Measurements from ENCODE around the gene STUM. TPM values are rescaled to one million over a fixed set of nuclear protein-coding genes. Genes with fewer than 3 reads are reported as not detected.

STUM gene
- total and polyA plus RNA-seq, 2 of the 8 experiments (the other 6 are each of a cell fraction or from before 2014, with no cell fraction given) = 0.76 to 1.2 TPM

GRCh38 chr1:226541631-226542622 is 6.6 kb upstream of the STUM start:
- FAIRE-seq = no peak
- DNase-seq (ENCODE audit: low read depth in 1 of 2, low spot score in 2 of 2) = no peak
- no peak overlapping the region for H4K5ac ChIP-seq (ENCODE audit: insufficient read length, low read depth, low read length)
- H3K27ac ChIP-seq (ENCODE audit: low read depth, low read length) = no peak overlapping the region
- no peak overlapping the region for H2BK20ac ChIP-seq (ENCODE audit: low read length)
- H3K9ac ChIP-seq (replicated peaks in 1 of 4; ENCODE audit: extremely low read depth in 1 of 4, low read depth in 3 of 4, low read length in 3 of 4) = no peak overlapping the region
- no peak overlapping the region for H2BK120ac ChIP-seq (replicated peaks; ENCODE audit: low read depth, low read length)
- no peaks in the 10 kb centered on the region for H3K23me2 ChIP-seq (ENCODE audit: low read depth, low read length)
- no peak overlapping the region for H3K18ac ChIP-seq (ENCODE audit: extremely low read depth, low read length)
- H3K4me1 ChIP-seq (replicated peaks in 1 of 4; ENCODE audit: control insufficient read depth in 3 of 4, insufficient read depth in 4 of 4, low read length in 3 of 4) = no peaks in the 10 kb centered on the region
- no peak overlapping the region for H3K56ac ChIP-seq (replicated peaks; ENCODE audit: insufficient read length, low read depth, low read length)
- no peak overlapping the region for H3K4me2 ChIP-seq (ENCODE audit: insufficient read depth in 1 of 2, low read depth in 2 of 2, low read length in 2 of 2)
- no peak overlapping the region for H2BK12ac ChIP-seq (ENCODE audit: low read depth, low read length)
- H3K79me2 ChIP-seq (ENCODE audit: control insufficient read depth in 1 of 2, insufficient read depth in 2 of 2, low read length in 2 of 2) = no peaks in the 10 kb centered on the region
- 90% methylated on average over 14 of the region's 14 CpGs; no CpG with 5 or more reads in 1 of the 2 experiments for WGBS, 2 experiments (ENCODE audit: extremely low coverage in 1 of 2, insufficient coverage in 1 of 2, insufficient read length in 1 of 2, insufficient replicate concordance in 2 of 2, low coverage in 1 of 2, low lambda C conversion rate in 2 of 2, missing lambda C conversion rate in 1 of 2)
- H2BK5ac ChIP-seq (ENCODE audit: low read depth, low read length) = no peak overlapping the region
- H3K36me3 ChIP-seq (ENCODE audit: control insufficient read depth in 2 of 4, insufficient read depth in 4 of 4, low read length in 3 of 4) = no peaks in the 10 kb centered on the region
- H4K20me1 ChIP-seq (replicated peaks in 1 of 2; ENCODE audit: control insufficient read depth in 1 of 2, insufficient read depth in 2 of 2, low read length in 2 of 2) = no peaks in the 10 kb centered on the region
- no peak overlapping the region for H4K8ac ChIP-seq (ENCODE audit: extremely low read depth, insufficient read depth, low read length)
- H3K27me3 ChIP-seq (replicated peaks in 1 of 4; ENCODE audit: control insufficient read depth in 3 of 4, extremely low read depth in 1 of 4, insufficient read depth in 3 of 4, low read length in 3 of 4) = peaks cover 0 to 18% (median 14%) of the 10 kb centered on the region in 4 experiments; a peak in 6 of 7 replicates
- POLR2A ChIA-PET (ENCODE audit: partially characterized antibody) = no interaction called here
- H3K14ac ChIP-seq (ENCODE audit: insufficient read length) = no peak overlapping the region
- CTCF ChIA-PET (ENCODE audit: partially characterized antibody) = interaction anchor here (1.0 to 4.8 kb wide), 6 partner anchors 27 to 156 kb away, joined by 3 to 23 read pairs (median 4); no protein-coding TSS in a partner anchor
- H3K79me1 ChIP-seq (ENCODE audit: low read depth, low read length) = no peaks in the 10 kb centered on the region
- H3K23ac ChIP-seq (ENCODE audit: insufficient read length) = no peak overlapping the region
- no peak overlapping the region for H2AFZ ChIP-seq (ENCODE audit: low read length)
- H2BK15ac ChIP-seq (ENCODE audit: low read length) = no peak overlapping the region
- no peak for TF ChIP-seq SP2 (IDR thresholded peaks at IDR 0.05; ENCODE audit: low read length)
- TF ChIP-seq BRCA1 (IDR thresholded peaks at IDR 0.05; ENCODE audit: low read depth, low read length) = no peak
- no peak for TF ChIP-seq MAFK (IDR thresholded peaks at IDR 0.05; ENCODE audit: low read depth, low read length)
- TF ChIP-seq KDM4A (IDR thresholded peaks at IDR 0.05; ENCODE audit: low read depth, low read length, severe bottlenecking) = no peak
- H3K9me3 ChIP-seq (ENCODE audit: insufficient read depth in 2 of 2, low read depth in 1 of 2, low read length in 1 of 2) = no peaks in the 10 kb centered on the region
- H4K91ac ChIP-seq (replicated peaks; ENCODE audit: insufficient read length, low read length) = no peak overlapping the region
- H3K4me3 ChIP-seq (ENCODE audit: extremely low read depth in 1 of 4, insufficient read depth in 2 of 4, low read depth in 3 of 4, low read length in 4 of 4) = no peak overlapping the region
- no peak overlapping the region for H2AK5ac ChIP-seq (ENCODE audit: low read depth, low read length)
- no peak overlapping the region for H3K4ac ChIP-seq (replicated peaks; ENCODE audit: insufficient read length, low read depth, low read length)

Measured in H1 (cell line).